GM18868 (cell line): ENCODE data around the gene MCEMP1.
A peak's percentile ranks its signal among the peaks of the same experiment; 100 is the strongest.

Experiments used
- ATAC-seq: cut with Tn5 transposase; IDR thresholded peaks from one replicate; pipeline ENCODE4 v1.9.1; 2021; ENCODE audit warnings: mild to moderate bottlenecking, moderate library complexity; ENCODE audit not compliant: unreplicated experiment

The MCEMP1 gene

GRCh38 chr19:7692417-7693088, 15.7 kb downstream of the MCEMP1 start:
- no peak for ATAC-seq

GRCh38 chr19:7694499-7694898, 17.6 kb downstream of the MCEMP1 start:
- ATAC-seq, result peak; percentile 35

GRCh38 chr19:7697721-7698287, 20.9 kb downstream of the MCEMP1 start:
- ATAC-seq, result no peak

- no peak for ATAC-seq
Measured at GRCh38 chr19:7698583-7698982, 21.7 kb downstream of the MCEMP1 start.

GRCh38 chr19:7699003-7699402, 22.1 kb downstream of the MCEMP1 start:
- no peak for ATAC-seq

- no peak for ATAC-seq
Measured at GRCh38 chr19:7699417-7700401, 22.8 kb downstream of the MCEMP1 start.

- no peak for ATAC-seq
Measured at GRCh38 chr19:7701049-7701653, 24.3 kb downstream of the MCEMP1 start.

GRCh38 chr19:7701654-7702457, 25.0 kb downstream of the MCEMP1 start, which contains the start of gene FCER2:
Gene FCER2, minus strand, starts transcription at chr19:7702131. Its CDS starts 2,371 bp downstream, at chr19:7699760.
- ATAC-seq, result peak; percentile 51

- no peak for ATAC-seq
Measured at GRCh38 chr19:7703332-7703731, 26.4 kb downstream of the MCEMP1 start.

GRCh38 chr19:7704280-7705060, 27.6 kb downstream of the MCEMP1 start:
- no peak for ATAC-seq

GRCh38 chr19:7705387-7706187, 28.7 kb downstream of the MCEMP1 start:
- no peak for ATAC-seq

GRCh38 chr19:7706188-7706954, 29.5 kb downstream of the MCEMP1 start:
- ATAC-seq, result no peak

- ATAC-seq, result no peak
Measured at GRCh38 chr19:7706955-7707456, 30.1 kb downstream of the MCEMP1 start.

GRCh38 chr19:7709932-7710460, 33.1 kb downstream of the MCEMP1 start:
- ATAC-seq, result no peak

- no peak for ATAC-seq
Measured at GRCh38 chr19:7710616-7711015, 33.7 kb downstream of the MCEMP1 start.

- no peak for ATAC-seq
Measured at GRCh38 chr19:7715671-7716070, 38.8 kb downstream of the MCEMP1 start.

- ATAC-seq, result no peak
Measured at GRCh38 chr19:7716762-7717161, 39.9 kb downstream of the MCEMP1 start.
